Nephron progenitor cell (in vitro differentiated cells): Measurements from ENCODE around the gene GTPBP6.

Source experiments
- DNase-seq: peaks from one replicate; pipeline ENCODE4 v3.0.0; 2021
- H3K27ac Mint-ChIP-seq: 2 replicates; pipeline ENCODE4 v1.8.0; 2021; ENCODE audit warnings: mild to moderate bottlenecking, moderate library complexity, mixed read lengths
- H3K27me3 Mint-ChIP-seq: 2 replicates; pipeline ENCODE4 v1.8.0; 2021; ENCODE audit warnings: mild to moderate bottlenecking, low read depth, mixed read lengths; ENCODE audit not compliant: poor library complexity
- H3K36me3 Mint-ChIP-seq: 2 replicates; pipeline ENCODE4 v1.8.0; 2021; ENCODE audit warnings: low read depth, mixed read lengths
- H3K4me1 Mint-ChIP-seq: 2 replicates; pipeline ENCODE4 v1.8.0; 2021; ENCODE audit warnings: mixed read lengths
- H3K4me3 Mint-ChIP-seq: 2 replicates; pipeline ENCODE4 v1.8.0; 2021; ENCODE audit warnings: mild to moderate bottlenecking, moderate library complexity, mixed read lengths
- H3K9me3 Mint-ChIP-seq: 2 replicates; pipeline ENCODE4 v1.8.0; 2021; ENCODE audit warnings: mild to moderate bottlenecking, moderate library complexity, mixed read lengths
- TF ChIP-seq, protein P1 (sequence below): fragments of 200-600 bp; sonication (generic); IDR thresholded peaks from 2 replicates; pipeline ENCODE4 v1.5.0; 2021; ENCODE audit warnings: antibody characterized with exemption

GTPBP6 gene

DNA sequence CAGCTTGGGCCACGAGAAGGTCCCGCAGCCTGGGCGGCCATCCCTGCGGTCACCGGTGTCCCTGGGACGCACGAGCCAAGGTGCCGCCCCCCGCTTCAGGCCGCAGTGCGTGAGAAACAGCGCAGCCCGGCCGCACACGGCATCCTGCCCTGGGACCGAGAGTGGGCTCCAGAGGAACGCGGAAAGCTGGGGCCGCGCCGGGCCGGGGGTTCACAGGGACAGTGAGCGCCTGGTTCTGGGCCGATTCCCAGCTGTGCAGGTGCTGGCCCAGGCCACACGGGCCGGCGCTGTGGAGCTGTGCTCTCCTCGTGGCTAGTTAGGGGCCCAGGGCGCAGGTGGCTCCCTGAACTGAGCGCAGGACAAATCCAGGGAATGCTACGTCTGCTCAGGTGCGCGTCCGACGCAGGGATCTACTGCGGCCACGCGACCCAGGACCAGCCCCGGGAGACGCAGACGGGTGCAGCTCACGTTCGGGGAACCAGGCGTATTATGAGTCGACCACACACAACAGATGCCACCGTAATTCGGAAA lies 25.8 kb upstream of the GTPBP6 start:
- no peak for DNase-seq
- Mint-ChIP-seq H3K4me3 (no peak overlapping the region), H3K27ac (no peak overlapping the region), H3K9me3 (peaks cover 17% of the 10 kb centered on the region), H3K36me3 (peaks cover 54% of the 10 kb centered on the region), H3K4me1 (peaks cover 18% of the 10 kb centered on the region), H3K27me3 (no peaks in the 10 kb centered on the region)
- TF ChIP-seq, protein P1, sequence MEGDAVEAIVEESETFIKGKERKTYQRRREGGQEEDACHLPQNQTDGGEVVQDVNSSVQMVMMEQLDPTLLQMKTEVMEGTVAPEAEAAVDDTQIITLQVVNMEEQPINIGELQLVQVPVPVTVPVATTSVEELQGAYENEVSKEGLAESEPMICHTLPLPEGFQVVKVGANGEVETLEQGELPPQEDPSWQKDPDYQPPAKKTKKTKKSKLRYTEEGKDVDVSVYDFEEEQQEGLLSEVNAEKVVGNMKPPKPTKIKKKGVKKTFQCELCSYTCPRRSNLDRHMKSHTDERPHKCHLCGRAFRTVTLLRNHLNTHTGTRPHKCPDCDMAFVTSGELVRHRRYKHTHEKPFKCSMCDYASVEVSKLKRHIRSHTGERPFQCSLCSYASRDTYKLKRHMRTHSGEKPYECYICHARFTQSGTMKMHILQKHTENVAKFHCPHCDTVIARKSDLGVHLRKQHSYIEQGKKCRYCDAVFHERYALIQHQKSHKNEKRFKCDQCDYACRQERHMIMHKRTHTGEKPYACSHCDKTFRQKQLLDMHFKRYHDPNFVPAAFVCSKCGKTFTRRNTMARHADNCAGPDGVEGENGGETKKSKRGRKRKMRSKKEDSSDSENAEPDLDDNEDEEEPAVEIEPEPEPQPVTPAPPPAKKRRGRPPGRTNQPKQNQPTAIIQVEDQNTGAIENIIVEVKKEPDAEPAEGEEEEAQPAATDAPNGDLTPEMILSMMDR: no peak

DNA sequence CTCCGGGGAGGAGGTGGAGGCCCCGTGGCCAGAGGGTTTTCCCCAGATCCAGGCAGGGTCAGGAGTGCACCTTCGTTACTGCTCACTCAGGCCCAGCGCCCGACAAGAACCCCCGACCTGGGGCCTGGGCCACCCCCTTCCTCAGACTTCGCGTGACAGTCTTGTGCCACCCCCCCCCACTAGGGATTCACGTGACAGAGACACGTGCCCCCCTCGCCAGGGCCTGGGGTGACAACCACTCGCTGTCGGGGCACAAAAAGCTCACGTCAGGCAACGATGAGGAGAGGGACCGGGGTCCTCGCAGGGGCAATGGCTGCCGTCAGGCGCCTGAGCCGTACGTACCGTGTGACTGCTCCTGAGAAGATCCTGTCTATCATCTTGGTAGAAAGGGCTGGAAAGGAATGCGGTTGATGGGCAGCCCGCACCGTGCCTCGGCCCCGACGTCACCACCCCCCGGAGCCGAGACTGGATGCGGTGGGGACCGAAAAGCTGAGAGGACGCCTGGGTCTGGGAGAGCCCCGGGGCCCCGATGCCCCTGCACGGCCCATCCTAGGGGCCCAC lies 23.0 kb upstream of the GTPBP6 start:
- TF ChIP-seq, protein P1: no peak
- H3K4me1 Mint-ChIP-seq: no peaks in the 10 kb centered on the region
- peaks cover 3% of the 10 kb centered on the region for H3K27me3 Mint-ChIP-seq
- H3K9me3 Mint-ChIP-seq: peaks cover 32% of the 10 kb centered on the region
- no peak for DNase-seq
- peaks cover 54% of the 10 kb centered on the region for H3K36me3 Mint-ChIP-seq
- no peak overlapping the region for H3K4me3 Mint-ChIP-seq
- peak overlapping the region; percentile 80 for H3K27ac Mint-ChIP-seq

DNA sequence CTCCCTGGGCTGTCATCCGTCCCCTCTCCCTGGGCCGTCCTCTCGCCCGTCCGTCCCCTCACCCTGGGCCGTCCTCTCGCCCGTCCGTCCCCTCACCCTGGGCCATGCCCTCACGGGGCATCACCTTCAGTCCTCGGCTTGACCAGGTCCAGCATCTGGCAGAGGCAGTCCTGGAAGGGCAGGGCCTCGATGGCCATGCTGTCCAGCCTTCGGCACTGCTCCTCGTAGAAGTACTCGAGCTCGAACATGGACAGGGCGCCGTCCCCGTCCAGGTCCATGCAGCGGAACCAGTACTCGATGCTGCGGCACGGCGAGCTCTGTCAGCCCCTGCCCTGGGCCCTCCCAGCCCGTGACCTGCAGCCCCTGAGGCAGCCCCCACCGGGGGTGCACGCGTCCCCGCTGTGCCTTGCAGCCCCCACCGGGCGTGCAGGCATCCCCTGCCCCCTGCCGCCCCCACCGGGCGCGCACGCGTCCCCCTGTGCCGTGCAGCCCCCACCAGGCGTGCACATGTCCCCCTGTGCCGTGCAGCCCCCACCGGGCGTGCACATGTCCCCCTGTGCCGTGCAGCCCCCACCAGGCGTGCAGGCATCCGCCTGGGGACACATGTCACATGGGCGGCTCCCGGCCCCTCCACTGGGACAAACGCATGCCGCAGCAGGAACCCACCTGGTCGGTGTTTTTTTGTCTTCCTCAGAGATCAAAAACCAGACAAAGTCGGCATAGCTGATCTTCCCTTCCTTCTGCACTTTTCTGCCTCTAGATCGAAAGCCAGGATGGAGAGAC lies 22.2 kb upstream of the GTPBP6 start:
- peaks cover 62% of the 10 kb centered on the region for H3K36me3 Mint-ChIP-seq
- no peak overlapping the region for H3K27ac Mint-ChIP-seq
- TF ChIP-seq, protein P1: no peak
- H3K27me3 Mint-ChIP-seq: peaks cover 3% of the 10 kb centered on the region
- DNase-seq: no peak
- H3K4me3 Mint-ChIP-seq: no peak overlapping the region
- no peaks in the 10 kb centered on the region for H3K4me1 Mint-ChIP-seq
- peaks cover 38% of the 10 kb centered on the region for H3K9me3 Mint-ChIP-seq

DNA sequence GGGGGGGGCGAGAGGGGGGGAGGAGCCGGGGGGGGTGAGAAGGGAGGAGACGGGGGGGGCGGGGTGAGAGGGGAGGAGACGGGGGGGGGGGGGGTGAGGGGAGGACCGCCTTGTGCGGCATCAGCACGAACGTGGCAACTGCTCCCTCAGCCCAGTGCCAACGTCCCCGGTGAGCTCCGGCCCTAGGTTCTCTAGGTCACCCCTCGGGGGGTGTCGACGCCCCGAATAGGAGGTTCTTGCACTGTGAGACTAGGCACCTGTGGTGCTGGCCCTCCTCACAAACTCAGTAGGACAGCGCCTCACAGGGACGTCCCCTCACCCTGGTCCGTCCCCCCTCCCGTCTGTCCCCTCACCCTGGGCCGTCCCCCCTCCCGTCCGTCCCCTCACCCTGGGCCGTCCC lies 21.5 kb upstream of the GTPBP6 start:
- TF ChIP-seq, protein P1: no peak
- Mint-ChIP-seq H3K9me3 (peaks cover 45% of the 10 kb centered on the region), H3K27ac (no peak overlapping the region), H3K4me3 (no peak overlapping the region), H3K36me3 (peaks cover 65% of the 10 kb centered on the region), H3K4me1 (no peaks in the 10 kb centered on the region), H3K27me3 (peaks cover 5% of the 10 kb centered on the region)
- no peak for DNase-seq

DNA sequence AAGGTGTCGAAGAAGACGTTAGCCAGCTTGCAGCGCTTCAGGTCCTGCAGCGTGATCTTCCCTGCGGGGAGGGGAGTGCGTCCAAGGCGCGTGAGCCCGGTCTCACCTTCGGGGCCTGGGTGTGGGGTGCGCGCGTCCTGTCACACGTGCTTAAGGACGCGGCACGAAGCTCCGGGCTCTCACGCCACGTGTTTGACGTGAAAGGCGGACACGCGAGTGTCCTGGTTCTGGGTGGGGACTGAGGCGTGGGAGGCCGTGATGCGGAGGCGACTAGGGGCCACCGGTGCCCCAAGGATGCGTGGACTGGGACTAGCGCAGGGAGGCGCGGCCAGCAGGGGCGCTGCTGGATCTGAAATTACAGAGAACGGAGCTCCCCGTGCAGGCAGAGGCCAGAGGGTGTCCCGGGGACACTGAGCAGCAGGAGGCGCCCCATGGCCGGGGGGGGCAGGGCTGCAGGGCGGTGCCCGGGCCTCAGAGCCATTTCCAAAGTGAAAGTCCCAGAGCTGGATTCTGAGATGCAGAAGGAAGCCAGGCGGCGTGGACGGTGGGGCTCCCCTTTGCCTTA lies 20.3 kb upstream of the GTPBP6 start:
- DNase-seq: no peak
- no peak overlapping the region for H3K27ac Mint-ChIP-seq

More for the DNA sequence above, 20.3 kb upstream of the GTPBP6 start:
- Mint-ChIP-seq H3K4me3 (no peak overlapping the region), H3K9me3 (peaks cover 41% of the 10 kb centered on the region), H3K4me1 (no peaks in the 10 kb centered on the region), H3K36me3 (peaks cover 62% of the 10 kb centered on the region), H3K27me3 (peaks cover 5% of the 10 kb centered on the region)
- TF ChIP-seq, protein P1: no peak
